Measurements from ENCODE around the gene EGR4.

EGR4 gene

DNA sequence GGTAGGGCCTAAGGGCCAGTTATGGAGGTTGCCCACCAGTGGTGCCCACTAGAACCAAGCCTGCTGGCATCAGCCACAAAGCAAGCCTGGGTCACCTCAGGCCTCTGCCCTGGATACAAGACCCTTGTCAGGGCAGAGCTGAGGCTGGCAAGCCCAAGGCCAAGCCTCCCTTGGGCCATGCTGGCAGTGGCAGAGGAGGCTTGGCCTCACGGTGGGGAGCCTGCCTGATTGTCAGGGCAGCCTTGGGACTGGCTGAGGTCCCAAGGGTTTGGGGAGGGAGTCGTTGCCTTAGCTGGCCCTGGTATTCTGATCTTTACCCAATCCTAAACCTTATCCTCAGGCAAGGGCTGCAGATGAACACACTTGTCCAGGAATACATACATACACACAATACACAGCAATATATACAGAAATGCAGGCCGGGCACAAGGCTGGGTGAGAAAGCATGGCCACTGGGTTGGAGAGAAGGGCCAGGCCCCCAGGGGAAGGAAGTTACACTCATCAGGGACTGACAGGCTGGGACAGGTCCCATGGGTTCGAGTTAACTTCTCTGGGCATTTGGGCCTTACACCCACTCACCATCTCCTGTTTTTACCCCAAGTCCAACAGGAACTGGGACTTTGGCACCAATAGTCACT lies 38.2 kb downstream of the EGR4 start:
- H3K36me3 ChIP-seq = peaks cover 23% of the 10 kb centered on the region
- TF ChIP-seq, protein P1, sequence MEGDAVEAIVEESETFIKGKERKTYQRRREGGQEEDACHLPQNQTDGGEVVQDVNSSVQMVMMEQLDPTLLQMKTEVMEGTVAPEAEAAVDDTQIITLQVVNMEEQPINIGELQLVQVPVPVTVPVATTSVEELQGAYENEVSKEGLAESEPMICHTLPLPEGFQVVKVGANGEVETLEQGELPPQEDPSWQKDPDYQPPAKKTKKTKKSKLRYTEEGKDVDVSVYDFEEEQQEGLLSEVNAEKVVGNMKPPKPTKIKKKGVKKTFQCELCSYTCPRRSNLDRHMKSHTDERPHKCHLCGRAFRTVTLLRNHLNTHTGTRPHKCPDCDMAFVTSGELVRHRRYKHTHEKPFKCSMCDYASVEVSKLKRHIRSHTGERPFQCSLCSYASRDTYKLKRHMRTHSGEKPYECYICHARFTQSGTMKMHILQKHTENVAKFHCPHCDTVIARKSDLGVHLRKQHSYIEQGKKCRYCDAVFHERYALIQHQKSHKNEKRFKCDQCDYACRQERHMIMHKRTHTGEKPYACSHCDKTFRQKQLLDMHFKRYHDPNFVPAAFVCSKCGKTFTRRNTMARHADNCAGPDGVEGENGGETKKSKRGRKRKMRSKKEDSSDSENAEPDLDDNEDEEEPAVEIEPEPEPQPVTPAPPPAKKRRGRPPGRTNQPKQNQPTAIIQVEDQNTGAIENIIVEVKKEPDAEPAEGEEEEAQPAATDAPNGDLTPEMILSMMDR (IDR thresholded peaks at IDR 0.05; ENCODE audit: low read depth, low read length) = no peak
- H3K4me1 ChIP-seq = no peaks in the 10 kb centered on the region
- H3K4me3 ChIP-seq (ENCODE audit: low read depth, low read length) = no peak overlapping the region
- no peaks in the 10 kb centered on the region for H3K9me3 ChIP-seq
- H3K27me3 ChIP-seq = no peaks in the 10 kb centered on the region
- no peak for DNase-seq

DNA sequence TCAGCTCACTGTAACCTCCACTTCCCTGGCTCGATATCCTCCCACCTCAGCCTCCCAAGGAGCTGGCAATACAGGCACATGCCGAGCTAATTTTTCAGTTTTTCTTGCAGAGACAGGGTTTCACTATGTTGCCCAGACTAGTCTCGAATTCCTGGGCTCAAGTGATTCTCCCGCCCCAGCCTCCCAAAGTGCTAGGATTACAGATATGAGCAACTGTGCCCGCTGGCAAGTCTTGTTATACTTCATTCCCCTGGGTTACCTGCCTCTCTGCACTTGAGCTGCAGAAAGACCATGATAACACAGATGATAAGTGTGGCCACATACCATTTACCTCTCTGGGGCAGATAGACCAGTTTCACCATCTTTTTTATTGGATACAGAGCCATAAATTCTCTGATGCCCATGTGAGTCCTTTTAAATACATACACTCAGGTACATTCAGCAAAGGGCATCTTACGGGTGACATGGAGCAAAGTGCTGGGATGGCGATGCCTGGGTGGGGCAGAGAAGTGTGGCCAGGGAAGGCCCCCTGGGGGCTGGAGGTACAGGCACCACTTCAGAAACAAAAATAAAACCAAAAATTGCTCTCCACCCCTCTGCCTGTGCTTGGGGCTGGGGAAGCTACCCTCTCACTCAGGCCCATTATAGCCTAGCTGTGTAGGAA lies 38.9 kb downstream of the EGR4 start:
- DNase-seq = no peak
- H3K36me3 ChIP-seq = peaks cover 29% of the 10 kb centered on the region

DNA sequence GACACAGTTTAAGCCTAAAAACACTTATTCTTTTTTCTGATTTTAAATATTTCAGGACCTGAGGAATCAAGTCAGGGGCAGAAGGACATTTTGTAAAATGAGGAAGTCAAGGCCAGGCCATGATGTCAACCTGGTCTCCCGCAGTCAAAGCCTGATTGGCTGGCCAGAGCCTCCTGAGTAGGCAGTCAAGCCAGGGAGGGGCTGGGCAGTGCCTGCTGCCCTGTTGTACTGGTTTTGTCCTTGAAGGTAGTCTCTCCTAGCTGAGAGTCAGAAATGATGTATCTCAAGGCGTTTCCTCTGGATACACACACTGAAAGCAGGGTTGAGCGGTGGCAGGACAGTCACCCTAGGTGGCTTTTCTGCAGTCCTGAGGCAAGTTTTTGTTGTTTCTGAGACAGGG lies 39.4 kb downstream of the EGR4 start:
- no peaks in the 10 kb centered on the region for H3K27me3 ChIP-seq
- H3K36me3 ChIP-seq = peaks cover 32% of the 10 kb centered on the region
- DNase-seq = no peak
- no peaks in the 10 kb centered on the region for H3K4me1 ChIP-seq
- TF ChIP-seq, protein P1 (IDR thresholded peaks at IDR 0.05; ENCODE audit: low read depth, low read length) = no peak
- no peak overlapping the region for H3K4me3 ChIP-seq (ENCODE audit: low read depth, low read length)
- H3K9me3 ChIP-seq = no peaks in the 10 kb centered on the region

More for the DNA sequence above, 38.9 kb downstream of the EGR4 start:
- no peaks in the 10 kb centered on the region for H3K4me1 ChIP-seq
- TF ChIP-seq, protein P1 (IDR thresholded peaks at IDR 0.05; ENCODE audit: low read depth, low read length) = no peak
- H3K4me3 ChIP-seq (ENCODE audit: low read depth, low read length) = no peak overlapping the region
- H3K27me3 ChIP-seq = no peaks in the 10 kb centered on the region
- H3K9me3 ChIP-seq = no peaks in the 10 kb centered on the region

DNA sequence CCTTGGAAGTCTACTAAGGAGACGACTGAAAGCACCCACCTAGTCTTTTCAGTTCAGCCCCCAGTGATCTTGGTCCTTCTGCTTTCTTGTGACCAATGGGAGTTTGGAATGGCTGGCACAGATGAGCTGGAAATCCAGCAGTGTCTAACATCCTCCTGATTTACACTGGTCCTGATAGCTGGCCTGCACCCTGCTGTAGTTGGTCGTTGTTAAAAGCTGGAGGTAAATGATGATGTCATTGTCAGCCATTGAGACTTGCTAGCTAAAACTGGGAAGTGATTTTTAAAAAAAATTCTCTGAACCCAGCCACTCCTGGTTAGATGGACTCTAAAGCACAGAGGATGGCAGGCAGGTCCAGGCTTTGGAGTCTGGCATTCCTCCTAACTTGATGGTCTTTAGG lies 39.9 kb downstream of the EGR4 start:
- TF ChIP-seq, protein P1 (IDR thresholded peaks at IDR 0.05; ENCODE audit: low read depth, low read length) = no peak
- H3K36me3 ChIP-seq = peaks cover 37% of the 10 kb centered on the region
- no peak for DNase-seq

DNA sequence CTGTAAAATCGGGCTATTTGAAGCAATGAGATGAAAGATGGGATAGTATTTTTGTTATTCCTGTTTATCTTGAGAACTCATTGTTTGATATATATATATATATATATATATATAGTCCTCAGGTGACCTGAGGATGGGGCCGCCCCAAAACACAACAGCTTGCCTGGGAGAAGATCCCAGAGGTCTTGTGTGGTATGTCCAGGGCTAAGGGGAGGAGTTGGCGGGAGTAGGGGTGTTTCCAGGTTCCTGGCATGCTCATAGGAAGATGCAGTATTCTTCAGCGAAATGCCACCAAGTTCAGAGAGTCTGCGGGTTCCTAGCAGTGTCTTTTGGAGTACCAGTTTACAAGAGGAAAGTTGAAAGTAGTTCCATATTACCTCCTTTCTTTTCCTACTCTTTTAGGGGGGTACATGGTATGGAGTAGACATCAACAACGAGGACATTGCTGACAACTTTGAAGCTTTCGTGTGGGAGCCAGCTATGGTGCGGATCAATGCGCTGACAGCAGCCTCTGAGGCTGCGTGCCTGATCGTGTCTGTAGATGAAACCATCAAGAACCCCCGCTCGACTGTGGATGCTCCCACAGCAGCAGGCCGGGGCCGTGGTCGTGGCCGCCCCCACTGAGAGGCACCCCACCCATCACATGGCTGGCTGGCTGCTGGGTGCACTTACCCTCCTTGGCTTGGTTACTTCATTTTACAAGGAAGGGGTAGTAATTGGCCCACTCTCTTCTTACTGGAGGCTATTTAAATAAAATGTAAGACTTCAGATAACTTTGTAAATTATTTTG lies 40.9 kb downstream of the EGR4 start:
- H3K4me3 ChIP-seq (ENCODE audit: low read depth, low read length) = no peak overlapping the region

More for the DNA sequence above, 39.9 kb downstream of the EGR4 start:
- no peaks in the 10 kb centered on the region for H3K4me1 ChIP-seq
- H3K4me3 ChIP-seq (ENCODE audit: low read depth, low read length) = no peak overlapping the region
- H3K9me3 ChIP-seq = no peaks in the 10 kb centered on the region
- no peaks in the 10 kb centered on the region for H3K27me3 ChIP-seq

More for the DNA sequence above, 40.9 kb downstream of the EGR4 start:
- Histone ChIP-seq H3K9me3 (no peaks in the 10 kb centered on the region), H3K4me1 (no peaks in the 10 kb centered on the region), H3K27me3 (no peaks in the 10 kb centered on the region), H3K36me3 (peaks cover 43% of the 10 kb centered on the region)
- no peak for DNase-seq
- TF ChIP-seq, protein P1 (IDR thresholded peaks at IDR 0.05; ENCODE audit: low read depth, low read length) = no peak

All from BE2C (cell line).